OCI-LY1 (cell line): ENCODE results near the gene DHRS7C.

Experiments
- H2AFZ ChIP-seq: fragments of 200-600 bp; sonication (generic), shearing (Covaris generic); 2 replicates; pipeline ENCODE4 v1.6.0; 2014; ENCODE audit warnings: antibody characterized with exemption, mild to moderate bottlenecking, low read length
- H3F3A ChIP-seq: fragments of 200-600 bp; sonication (generic), shearing (Covaris generic); 2 replicates; pipeline ENCODE4 v1.6.0; 2014; ENCODE audit warnings: mild to moderate bottlenecking, antibody characterized with exemption, low read length, moderate library complexity; ENCODE audit not compliant: insufficient read depth
- H3K27ac ChIP-seq: fragments of 200-600 bp; sonication (generic); 2 replicates; pipeline ENCODE4 v1.5.1; 2014; ENCODE audit warnings: low read length, mixed run types, mild to moderate bottlenecking, low read depth; ENCODE audit not compliant: poor library complexity, severe bottlenecking
- H3K27me3 ChIP-seq: fragments of 200-600 bp; sonication (generic); 2 replicates; pipeline ENCODE4 v1.6.0; 2014; ENCODE audit warnings: antibody characterized with exemption, mild to moderate bottlenecking, low read length, moderate library complexity; ENCODE audit not compliant: insufficient read depth
- H3K36me3 ChIP-seq: fragments of 200-600 bp; sonication (generic); 2 replicates; pipeline ENCODE4 v1.6.1; 2014; ENCODE audit warnings: mild to moderate bottlenecking, antibody characterized with exemption, low read length, moderate library complexity, mixed read lengths; ENCODE audit not compliant: insufficient read depth
- H3K4me1 ChIP-seq: fragments of 200-600 bp; sonication (generic); 2 replicates; pipeline ENCODE4 v1.5.1; 2014; ENCODE audit warnings: mild to moderate bottlenecking, low read length, moderate library complexity; ENCODE audit not compliant: insufficient read depth, severe bottlenecking
- H3K4me2 ChIP-seq: fragments of 200-600 bp; sonication (generic), shearing (Covaris generic); 2 replicates; pipeline ENCODE4 v1.6.1; 2014; ENCODE audit warnings: low read length
- H3K4me3 ChIP-seq: fragments of 200-600 bp; sonication (generic); 2 replicates; pipeline ENCODE4 v1.5.1; 2014; ENCODE audit warnings: low read length, low read depth, mild to moderate bottlenecking, mixed read lengths; ENCODE audit not compliant: poor library complexity, severe bottlenecking
- H3K79me2 ChIP-seq: fragments of 200-600 bp; shearing (Covaris generic); 2 replicates; pipeline ENCODE4 v1.6.1; 2016; ENCODE audit warnings: mixed run types, low read length, mixed read lengths; ENCODE audit not compliant: insufficient read depth
- H3K9ac ChIP-seq: fragments of 200-600 bp; sonication (generic), shearing (Covaris generic); 2 replicates; pipeline ENCODE4 v1.6.1; 2014; ENCODE audit warnings: mild to moderate bottlenecking, low read length, mixed read lengths
- H3K9me2 ChIP-seq: fragments of 200-600 bp; sonication (generic), shearing (Covaris generic); 2 replicates; pipeline ENCODE4 v1.6.1; 2014; ENCODE audit warnings: low read depth, mild to moderate bottlenecking, low read length, mixed read lengths
- H3K9me3 ChIP-seq: fragments of 200-600 bp; shearing (Covaris generic); 2 replicates; pipeline ENCODE4 v1.6.1; 2014; ENCODE audit warnings: low read length, mixed read lengths
- H4K20me1 ChIP-seq: fragments of 200-600 bp; sonication (generic), shearing (Covaris generic); 2 replicates; pipeline ENCODE4 v1.6.0; 2016; ENCODE audit warnings: mild to moderate bottlenecking, low read length; ENCODE audit not compliant: insufficient read depth
- CTCF ChIP-seq: fragments of 200-600 bp; sonication (generic), shearing (Covaris generic); IDR thresholded peaks from 2 replicates; pipeline ENCODE4 v1.5.1; 2017; ENCODE audit warnings: mild to moderate bottlenecking, antibody characterized with exemption, low read length, moderate library complexity, mixed read lengths
- EZH2 ChIP-seq: fragments of 200-600 bp; sonication (generic), shearing (Covaris generic); IDR thresholded peaks from 2 replicates; pipeline ENCODE4 v1.8.0; 2017; ENCODE audit warnings: borderline replicate concordance, mixed run types, mild to moderate bottlenecking, antibody characterized with exemption, low read length, moderate library complexity, mixed read lengths

DHRS7C gene

GRCh38 chr17:9818760-9819159 is 27.4 kb upstream of the DHRS7C start:
- Histone ChIP-seq H3K4me1 (no peaks in the 10 kb centered on the region), H3K9me2 (no peaks in the 10 kb centered on the region), H3F3A (no peaks in the 10 kb centered on the region), H3K27me3 (no peaks in the 10 kb centered on the region), H3K9me3 (no peaks in the 10 kb centered on the region), H3K36me3 (no peaks in the 10 kb centered on the region), H3K9ac (no peak overlapping the region), H2AFZ (no peak overlapping the region), H3K27ac (no peak overlapping the region), H3K4me3 (no peak overlapping the region), H3K4me2 (no peak overlapping the region), H3K79me2 (no peaks in the 10 kb centered on the region), H4K20me1 (no peaks in the 10 kb centered on the region)
- no peak for TF ChIP-seq EZH2
- TF ChIP-seq CTCF = no peak

- Histone ChIP-seq H3F3A (no peaks in the 10 kb centered on the region), H3K79me2 (no peaks in the 10 kb centered on the region), H4K20me1 (no peaks in the 10 kb centered on the region), H3K27ac (no peak overlapping the region), H3K9me2 (no peaks in the 10 kb centered on the region), H3K9me3 (no peaks in the 10 kb centered on the region), H3K4me2 (no peak overlapping the region), H3K27me3 (no peaks in the 10 kb centered on the region), H3K9ac (no peak overlapping the region), H2AFZ (no peak overlapping the region), H3K4me1 (no peaks in the 10 kb centered on the region), H3K36me3 (no peaks in the 10 kb centered on the region), H3K4me3 (no peak overlapping the region)
- TF ChIP-seq EZH2 (no peak), CTCF (no peak)
Measured at GRCh38 chr17:9817086-9817485, 25.7 kb upstream of the DHRS7C start.

GRCh38 chr17:9816472-9816871 is 25.1 kb upstream of the DHRS7C start:
- Histone ChIP-seq H3K79me2 (no peaks in the 10 kb centered on the region), H3K4me3 (no peak overlapping the region), H3K4me1 (no peaks in the 10 kb centered on the region), H4K20me1 (no peaks in the 10 kb centered on the region), H3K4me2 (no peak overlapping the region), H3K9me2 (no peaks in the 10 kb centered on the region), H3F3A (no peaks in the 10 kb centered on the region), H3K9ac (no peak overlapping the region), H2AFZ (no peak overlapping the region), H3K27me3 (no peaks in the 10 kb centered on the region), H3K27ac (no peak overlapping the region), H3K9me3 (no peaks in the 10 kb centered on the region), H3K36me3 (no peaks in the 10 kb centered on the region)
- TF ChIP-seq CTCF (no peak), EZH2 (no peak)
